HS-27A (cell line): ENCODE measurements around the gene PAX2.
"Not testable (repeated sequence)": the region's sequence is repeated elsewhere in the genome, so short reads cannot be mapped to it uniquely, and the experiment has no call there.

ENCODE experiments used
- DNase-seq: peaks from one replicate; pipeline ENCODE4 v3.0.0-alpha.2; 2012; ENCODE audit warnings: low read depth, missing footprints

PAX2 gene

GRCh38 chr10:100744987-100745881 lies at the start of gene PAX2:
Gene PAX2, plus strand, starts transcription at chr10:100745582. Its CDS starts 679 bp downstream, at chr10:100746261.
- no peak for DNase-seq

GRCh38 chr10:100696477-100696901 lies 48.9 kb upstream of the PAX2 start:
- DNase-seq: no peak

GRCh38 chr10:100697070-100697469 lies 48.3 kb upstream of the PAX2 start:
- peak; percentile 17 for DNase-seq

- no peak for DNase-seq
Observed at GRCh38 chr10:100697631-100698030, 47.8 kb upstream of the PAX2 start.

GRCh38 chr10:100701704-100702103 lies 43.7 kb upstream of the PAX2 start:
- not testable (repeated sequence) for DNase-seq

GRCh38 chr10:100705139-100705538 lies 40.2 kb upstream of the PAX2 start:
- no peak for DNase-seq

- no peak for DNase-seq
Observed at GRCh38 chr10:100707261-100707848, 38.0 kb upstream of the PAX2 start.

- no peak for DNase-seq
Observed at GRCh38 chr10:100709146-100710082, 36.0 kb upstream of the PAX2 start.

GRCh38 chr10:100710151-100710871 lies 35.1 kb upstream of the PAX2 start:
- no peak for DNase-seq

GRCh38 chr10:100713049-100713858 lies 32.1 kb upstream of the PAX2 start:
- no peak for DNase-seq

GRCh38 chr10:100713859-100714565 lies 31.4 kb upstream of the PAX2 start:
- DNase-seq: no peak

- DNase-seq: no peak
Observed at GRCh38 chr10:100714566-100714950, 30.8 kb upstream of the PAX2 start.

GRCh38 chr10:100715101-100715444 lies 30.3 kb upstream of the PAX2 start:
- DNase-seq: no peak

- DNase-seq: no peak
Observed at GRCh38 chr10:100715445-100716385, 29.7 kb upstream of the PAX2 start.

GRCh38 chr10:100717166-100717565 lies 28.2 kb upstream of the PAX2 start:
- DNase-seq: no peak

- no peak for DNase-seq
Observed at GRCh38 chr10:100718197-100718742, 27.1 kb upstream of the PAX2 start.

- no peak for DNase-seq
Observed at GRCh38 chr10:100723180-100723579, 22.2 kb upstream of the PAX2 start.

GRCh38 chr10:100723770-100724530 lies 21.4 kb upstream of the PAX2 start:
- DNase-seq: no peak
